Panc1 (cell line): ENCODE measurements around the gene TTC28. TPM values are rescaled to one million over a fixed set of nuclear protein-coding genes. Genes with fewer than 3 reads are reported as not detected.

Experiments used
- ATAC-seq: fragments of 200-7000 bp; cut with Tn5 transposase; 2 replicates; pipeline ENCODE4 v1.9.1; 2020; ENCODE audit warnings: mild to moderate bottlenecking, moderate library complexity
- BruUV-seq: library from RNA; stranded (reverse); fragments of 400-500 nt; replicated peaks from 2 replicates; lab custom pipeline; 2021; lab: Mats Ljungman, UMichigan
- CTCF ChIA-PET: fragments of 300-600 bp; sonication (Branson Sonifier 250); formaldehyde crosslinking; loops from one replicate; lab custom pipeline; 2022; ENCODE audit warnings: antibody characterized with exemption; lab: Charles Lee
- POLR2A ChIA-PET: fragments of 300-600 bp; sonication (Branson Sonifier 250); formaldehyde crosslinking; loops from one replicate; lab custom pipeline; 2022; ENCODE audit warnings: antibody characterized with exemption; lab: Charles Lee
- DNase-seq: peaks from one replicate; pipeline ENCODE4 v3.0.0-alpha.2; 2010; ENCODE audit warnings: low read depth, low spot score
- H3K27ac ChIP-seq: 2 replicates; pipeline ENCODE4 v1.5.1; 2011; ENCODE audit warnings: mild to moderate bottlenecking, low read length, inconsistent platforms
- H3K27me3 ChIP-seq: fragments of 200-500 bp; sonication (Bioruptor generic); 2 replicates; pipeline ENCODE4 v1.6.0; 2014; ENCODE audit warnings: low read length, inconsistent platforms; ENCODE audit not compliant: control insufficient read depth, insufficient read depth
- H3K36me3 ChIP-seq: fragments of 200-500 bp; sonication (Bioruptor generic); 2 replicates; pipeline ENCODE4 v1.5.1; 2014; ENCODE audit warnings: inconsistent platforms, mild to moderate bottlenecking, low read length, moderate library complexity; ENCODE audit not compliant: control insufficient read depth, insufficient read depth
- H3K4me1 ChIP-seq: 2 replicates; pipeline ENCODE4 v1.5.1; 2011; ENCODE audit warnings: inconsistent platforms, mild to moderate bottlenecking, low read length, moderate library complexity; ENCODE audit not compliant: control insufficient read depth, insufficient read depth
- H3K4me3 ChIP-seq, 2 experiments: 2 replicates each; pipeline ENCODE4 v1.5.1; 2011 to 2012; ENCODE audit warnings: low read depth in 2 of 2, low read length in 2 of 2, mild to moderate bottlenecking in 2 of 2, inconsistent platforms in 1 of 2, moderate library complexity in 1 of 2
- H3K9me3 ChIP-seq: fragments of 200-500 bp; sonication (Bioruptor generic); 2 replicates; pipeline ENCODE4 v1.5.1; 2014; ENCODE audit warnings: low read depth, mild to moderate bottlenecking, inconsistent platforms, low read length, moderate library complexity; ENCODE audit not compliant: control insufficient read depth, insufficient read depth
- CTCF ChIP-seq: fragments of 450-650 bp; IDR thresholded peaks from 2 replicates; pipeline ENCODE4 v1.5.1; 2017; ENCODE audit warnings: mild to moderate bottlenecking
- POLR2AphosphoS5 ChIP-seq: IDR thresholded peaks from 2 replicates; pipeline ENCODE4 v1.6.1; 2012; ENCODE audit warnings: mild to moderate bottlenecking, low read depth, low read length, moderate library complexity
- SIN3A ChIP-seq: IDR thresholded peaks from 2 replicates; pipeline ENCODE4 v1.6.1; 2012; ENCODE audit warnings: low read depth, mild to moderate bottlenecking, low read length, moderate library complexity, borderline replicate concordance; ENCODE audit not compliant: insufficient read depth
- TCF7L2 ChIP-seq: IDR thresholded peaks from 2 replicates; pipeline ENCODE4 v1.6.1; 2011; ENCODE audit warnings: mild to moderate bottlenecking, low read depth, low read length, inconsistent platforms
- in situ Hi-C: cut with HindIII; loops from 2 replicates; pipeline ENCODE4 v1.10.0; 2016; ENCODE audit warnings: low sequenced_read_pairs, low pct_unique_long_range_greater_than_20kb
- intact Hi-C: fragments of 100-400 bp; cut with micrococcal nuclease; formaldehyde crosslinking; loops from one replicate; pipeline ENCODE4 v1.10.0; 2022; ENCODE audit not compliant: unreplicated experiment
- total RNA-seq: library from RNA; stranded (reverse); gene quantifications from one replicate; pipeline ENCODE4 v1.2.1, GENCODE V29; 2021; ENCODE audit not compliant: unreplicated experiment
- TF ChIP-seq, protein P1 (sequence below), 2 experiments: IDR thresholded peaks; 2 replicates each; pipeline ENCODE4 v1.6.1; 2011 to 2012; ENCODE audit warnings: low read depth in 2 of 2, control low read depth in 1 of 2, low read length in 1 of 2, mild to moderate bottlenecking in 1 of 2, moderate library complexity in 1 of 2; ENCODE audit not compliant: insufficient read depth in 1 of 2

Gene TTC28
- total RNA-seq, 1 experiment from 2014 or later, result 24.8 TPM

- H3K27ac ChIP-seq, result no peak overlapping the region
- no peaks in the 10 kb centered on the region for H3K27me3 ChIP-seq
- DNase-seq (no peak), ATAC-seq (no peak)
- no peaks in the 10 kb centered on the region for H3K4me1 ChIP-seq
- H3K9me3 ChIP-seq, result no peaks in the 10 kb centered on the region
- no peaks in the 10 kb centered on the region for H3K36me3 ChIP-seq
- intact Hi-C loops, result no loop called here
- POLR2A ChIA-PET, result no interaction called here
- H3K4me3 ChIP-seq, result no peak overlapping the region
- CTCF ChIA-PET, result no interaction called here
- BruUV-seq, result no TSS peak
- in situ Hi-C loops, result no loop called here
- TF ChIP-seq CTCF, result no peak
- TF ChIP-seq TCF7L2, result no peak
- TF ChIP-seq SIN3A, result no peak
- TF ChIP-seq POLR2AphosphoS5, result no peak
- TF ChIP-seq, protein P1, sequence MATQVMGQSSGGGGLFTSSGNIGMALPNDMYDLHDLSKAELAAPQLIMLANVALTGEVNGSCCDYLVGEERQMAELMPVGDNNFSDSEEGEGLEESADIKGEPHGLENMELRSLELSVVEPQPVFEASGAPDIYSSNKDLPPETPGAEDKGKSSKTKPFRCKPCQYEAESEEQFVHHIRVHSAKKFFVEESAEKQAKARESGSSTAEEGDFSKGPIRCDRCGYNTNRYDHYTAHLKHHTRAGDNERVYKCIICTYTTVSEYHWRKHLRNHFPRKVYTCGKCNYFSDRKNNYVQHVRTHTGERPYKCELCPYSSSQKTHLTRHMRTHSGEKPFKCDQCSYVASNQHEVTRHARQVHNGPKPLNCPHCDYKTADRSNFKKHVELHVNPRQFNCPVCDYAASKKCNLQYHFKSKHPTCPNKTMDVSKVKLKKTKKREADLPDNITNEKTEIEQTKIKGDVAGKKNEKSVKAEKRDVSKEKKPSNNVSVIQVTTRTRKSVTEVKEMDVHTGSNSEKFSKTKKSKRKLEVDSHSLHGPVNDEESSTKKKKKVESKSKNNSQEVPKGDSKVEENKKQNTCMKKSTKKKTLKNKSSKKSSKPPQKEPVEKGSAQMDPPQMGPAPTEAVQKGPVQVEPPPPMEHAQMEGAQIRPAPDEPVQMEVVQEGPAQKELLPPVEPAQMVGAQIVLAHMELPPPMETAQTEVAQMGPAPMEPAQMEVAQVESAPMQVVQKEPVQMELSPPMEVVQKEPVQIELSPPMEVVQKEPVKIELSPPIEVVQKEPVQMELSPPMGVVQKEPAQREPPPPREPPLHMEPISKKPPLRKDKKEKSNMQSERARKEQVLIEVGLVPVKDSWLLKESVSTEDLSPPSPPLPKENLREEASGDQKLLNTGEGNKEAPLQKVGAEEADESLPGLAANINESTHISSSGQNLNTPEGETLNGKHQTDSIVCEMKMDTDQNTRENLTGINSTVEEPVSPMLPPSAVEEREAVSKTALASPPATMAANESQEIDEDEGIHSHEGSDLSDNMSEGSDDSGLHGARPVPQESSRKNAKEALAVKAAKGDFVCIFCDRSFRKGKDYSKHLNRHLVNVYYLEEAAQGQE (IDR thresholded peaks at IDR 0.05; ENCODE audit: insufficient read depth in 1 of 2, low read depth in 2 of 2, low read length in 1 of 2), result no peak
Measured at GRCh38 chr22:28222052-28222451, 457.6 kb downstream of the TTC28 start.

- in situ Hi-C loops, result no loop called here
Measured at GRCh38 chr22:28220626-28221363, 458.8 kb downstream of the TTC28 start.

More at GRCh38 chr22:28220626-28221363, 458.8 kb downstream of the TTC28 start:
- intact Hi-C loops, result no loop called here
- DNase-seq, result no peak
- BruUV-seq, result no TSS peak
- CTCF ChIA-PET, result no interaction called here
- no peak for TF ChIP-seq TCF7L2
- no peak for TF ChIP-seq SIN3A
- no peak for TF ChIP-seq POLR2AphosphoS5
- no peak for TF ChIP-seq CTCF
- TF ChIP-seq, protein P1 (IDR thresholded peaks at IDR 0.05; ENCODE audit: insufficient read depth in 1 of 2, low read depth in 2 of 2, low read length in 1 of 2), result no peak
- no peak for ATAC-seq
- Histone ChIP-seq H3K9me3 (no peaks in the 10 kb centered on the region), H3K36me3 (no peaks in the 10 kb centered on the region), H3K27ac (no peak overlapping the region), H3K4me1 (no peaks in the 10 kb centered on the region), H3K4me3 (no peak overlapping the region), H3K27me3 (no peaks in the 10 kb centered on the region)
- POLR2A ChIA-PET, result no interaction called here
